Stomach smooth muscle (tissue), 2 donors: Measurements from ENCODE around the gene LAMTOR4.
"Not testable (repeated sequence)": the region's sequence is repeated elsewhere in the genome, so short reads cannot be mapped to it uniquely, and the experiment has no call there.

ENCODE experiments used
- H3K27ac ChIP-seq: one replicate; pipeline ENCODE4 v1.7.0; 2013; ENCODE audit warnings: mild to moderate bottlenecking, low read length, inconsistent platforms
- H3K27me3 ChIP-seq, 2 donors: one replicate each; pipeline ENCODE4 v1.7.0; 2013; ENCODE audit warnings: low read length in 2 of 2; ENCODE audit not compliant: insufficient read depth in 2 of 2, control insufficient read depth in 1 of 2
- H3K36me3 ChIP-seq, 2 donors: one replicate each; pipeline ENCODE4 v1.7.0; 2013; ENCODE audit warnings: low read length in 2 of 2; ENCODE audit not compliant: control insufficient read depth in 2 of 2, insufficient read depth in 2 of 2
- H3K4me1 ChIP-seq: one replicate; pipeline ENCODE4 v1.7.0; 2013; ENCODE audit warnings: low read length; ENCODE audit not compliant: control insufficient read depth, insufficient read depth
- H3K4me3 ChIP-seq, 2 donors: one replicate each; pipeline ENCODE4 v1.7.0; 2013; ENCODE audit warnings: low read length in 2 of 2
- H3K9ac ChIP-seq, 2 donors: one replicate each; pipeline ENCODE4 v1.7.0; 2013; ENCODE audit warnings: low read length in 2 of 2, mild to moderate bottlenecking in 1 of 2
- H3K9me3 ChIP-seq, 2 donors: one replicate each; pipeline ENCODE4 v1.7.0; 2013; ENCODE audit warnings: low read length in 2 of 2; ENCODE audit not compliant: control insufficient read depth in 2 of 2
- donor health status: healthy.
- donor health status: Pancreatic carcinoma.

LAMTOR4 gene

GRCh38 chr7:100175296-100175935 is 26.7 kb downstream of the LAMTOR4 start:
- Histone ChIP-seq H3K27ac (no peak overlapping the region), H3K4me1 (peaks cover 17% of the 10 kb centered on the region), H3K27me3 (peaks cover 4 to 16% of the 10 kb centered on the region in 2 donors), H3K36me3 (no peaks in the 10 kb centered on the region), H3K4me3 (no peak overlapping the region), H3K9ac (no peak overlapping the region), H3K9me3 (no peaks in the 10 kb centered on the region)

DNA sequence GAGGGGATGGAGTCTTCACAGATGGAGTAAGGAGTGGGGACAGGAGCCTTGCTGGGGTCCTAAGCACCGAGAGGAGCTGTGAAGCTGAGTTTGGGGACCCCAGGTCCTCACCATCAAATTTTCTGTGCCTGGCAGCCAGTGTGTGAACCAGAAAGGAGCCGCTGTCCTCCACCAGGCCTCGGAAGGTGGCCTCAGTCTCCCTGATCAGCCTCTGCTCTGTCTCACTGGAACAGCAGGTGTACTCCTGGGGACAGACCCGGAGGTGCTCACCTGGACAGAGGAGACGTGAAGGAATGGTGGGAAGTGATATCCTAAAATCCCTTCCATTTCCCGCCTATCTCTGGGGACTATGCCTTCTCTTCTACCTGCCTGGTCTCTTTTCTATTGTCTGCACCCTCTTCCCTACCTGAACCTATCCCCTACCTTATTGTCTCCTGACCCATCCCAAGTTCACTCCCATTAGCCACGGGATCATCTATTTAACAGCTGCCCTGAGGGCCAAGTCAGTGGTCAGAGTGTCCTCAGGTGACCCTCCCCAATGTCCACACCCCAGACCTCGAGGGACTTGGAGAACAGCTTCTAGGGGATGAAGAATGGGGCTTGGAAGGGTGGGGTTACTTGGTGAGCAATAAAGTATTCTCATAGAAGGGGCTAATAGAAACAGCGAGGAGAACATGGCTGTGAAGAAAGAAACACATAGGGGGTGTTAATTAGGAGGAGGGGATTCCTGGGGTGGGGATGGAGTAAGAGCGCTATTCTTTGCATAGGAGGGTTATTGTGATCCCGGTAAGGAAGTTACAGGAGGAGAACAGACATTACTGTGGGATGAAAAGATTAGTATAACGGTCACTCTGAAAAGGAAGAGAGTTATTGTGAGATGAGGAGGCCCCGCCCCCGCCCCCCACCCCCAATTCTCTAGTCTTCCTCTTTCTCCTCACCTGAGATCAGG is 27.7 kb downstream of the LAMTOR4 start:
- H3K9ac ChIP-seq: peak overlapping the region in 1 of 2 donors; percentile 33
- H3K4me3 ChIP-seq: peak overlapping the region; percentile 63 to 73
- H3K27ac ChIP-seq: no peak overlapping the region
- no peaks in the 10 kb centered on the region for H3K36me3 ChIP-seq
- peaks cover 12% of the 10 kb centered on the region for H3K4me1 ChIP-seq
- H3K27me3 ChIP-seq: peaks cover 2 to 8% of the 10 kb centered on the region in 2 donors
- no peaks in the 10 kb centered on the region for H3K9me3 ChIP-seq

DNA sequence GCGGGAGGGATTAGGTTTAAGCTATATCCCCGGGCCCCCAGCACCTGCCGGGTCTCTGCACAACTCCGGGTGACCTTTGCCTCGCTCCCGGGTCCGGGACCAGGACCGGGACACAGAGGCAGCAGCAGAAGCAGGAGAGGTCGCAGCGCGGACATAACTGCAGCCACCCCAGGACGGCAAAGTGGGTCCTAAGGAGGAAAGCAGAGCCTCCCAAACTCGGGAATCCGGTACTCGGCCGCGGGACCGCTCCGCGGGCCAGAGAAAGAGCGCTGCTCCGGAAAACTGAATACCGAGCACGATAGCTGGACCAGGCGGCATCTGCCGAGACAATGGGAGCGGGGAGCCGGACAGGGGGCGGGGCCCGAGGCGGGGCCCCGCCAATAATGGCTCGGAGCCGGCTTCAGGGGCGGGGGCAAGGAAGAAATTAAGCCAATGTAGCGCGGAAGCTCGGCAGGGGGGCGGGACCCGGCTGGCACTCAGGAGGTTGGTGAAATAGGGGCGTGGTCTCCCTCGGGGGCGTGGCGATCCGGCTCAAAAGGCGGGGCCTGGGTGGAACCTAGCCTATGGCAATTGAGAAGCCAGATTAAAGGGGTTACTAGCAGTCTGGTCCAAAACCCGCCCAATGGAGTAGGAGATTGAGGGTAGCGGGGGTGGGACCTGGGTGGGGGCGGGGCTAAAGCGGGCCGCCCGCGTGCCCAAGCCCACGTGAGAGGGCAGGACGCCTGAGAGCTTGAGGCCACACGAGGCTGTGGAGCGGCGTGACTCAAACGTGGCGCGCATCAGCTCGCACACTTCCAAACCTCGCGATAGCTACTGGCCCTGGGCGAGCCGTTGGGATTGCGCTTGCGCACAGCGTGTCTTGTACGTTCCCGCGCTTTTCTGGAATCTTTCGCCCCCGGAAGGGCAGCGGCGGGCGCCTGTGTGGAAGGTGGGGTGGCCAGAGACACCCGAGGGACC is 28.6 kb downstream of the LAMTOR4 start, which contains the start of the genes GPC2 and STAG3:
Gene GPC2, minus strand, starts transcription at position 337 of the 957 bp plus-strand sequence. Its CDS starts 182 bp downstream, at position 155.
Gene STAG3, plus strand, starts transcription at position 874 of the 957 bp plus-strand sequence. CDS start 2,639 bp downstream, outside the sequence.
- H3K4me1 ChIP-seq: peaks cover 8% of the 10 kb centered on the region
- H3K27me3 ChIP-seq: no peaks in the 10 kb centered on the region
- H3K27ac ChIP-seq: no peak within 1 kb of the TSS
- peak within 1 kb of the TSS; percentile 63 to 73 for H3K4me3 ChIP-seq
- H3K36me3 ChIP-seq: no peaks in the 10 kb centered on the region
- H3K9ac ChIP-seq: peak within 1 kb of the TSS; percentile 33 to 42
- H3K9me3 ChIP-seq: no peaks in the 10 kb centered on the region

GRCh38 chr7:100180084-100180483 is 31.4 kb downstream of the LAMTOR4 start:
- H3K9me3 ChIP-seq, H3K36me3 ChIP-seq, H3K4me3 ChIP-seq, H3K27me3 ChIP-seq, H3K9ac ChIP-seq, H3K4me1 ChIP-seq, H3K27ac ChIP-seq: not testable (repeated sequence)

GRCh38 chr7:100182616-100183015 is 33.9 kb downstream of the LAMTOR4 start:
- not testable (repeated sequence) for H3K4me1 ChIP-seq, H3K27ac ChIP-seq, H3K9ac ChIP-seq, H3K36me3 ChIP-seq, H3K9me3 ChIP-seq, H3K27me3 ChIP-seq, H3K4me3 ChIP-seq

DNA sequence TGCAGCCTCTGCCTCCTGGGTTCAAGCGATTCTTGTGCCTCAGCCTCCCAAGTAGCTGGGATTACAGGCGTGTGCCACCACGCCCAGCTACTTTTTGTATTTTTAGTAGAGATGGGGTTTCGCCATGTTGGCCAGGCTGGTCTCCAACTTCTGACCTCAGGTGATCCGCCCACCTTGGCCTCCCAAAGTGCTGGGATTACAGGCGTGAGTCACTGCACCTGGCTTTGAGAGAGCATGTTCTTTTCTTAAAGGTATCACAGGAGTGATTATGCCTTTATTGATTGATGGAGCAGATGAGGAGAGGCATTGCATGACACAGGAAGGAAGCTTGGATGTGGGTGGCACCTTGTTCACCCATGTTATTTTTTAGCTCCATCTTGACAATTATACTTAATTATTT is 34.4 kb downstream of the LAMTOR4 start:
- H3K36me3 ChIP-seq, H3K9me3 ChIP-seq, H3K4me1 ChIP-seq, H3K27ac ChIP-seq, H3K4me3 ChIP-seq, H3K27me3 ChIP-seq, H3K9ac ChIP-seq: not testable (repeated sequence)

GRCh38 chr7:100185726-100186125 is 37.0 kb downstream of the LAMTOR4 start:
- H3K27ac ChIP-seq: no peak overlapping the region
- H3K9ac ChIP-seq: no peak overlapping the region
- no peaks in the 10 kb centered on the region for H3K9me3 ChIP-seq
- H3K27me3 ChIP-seq: no peaks in the 10 kb centered on the region
- H3K4me3 ChIP-seq: no peak overlapping the region
- no peaks in the 10 kb centered on the region for H3K4me1 ChIP-seq
- no peaks in the 10 kb centered on the region for H3K36me3 ChIP-seq

DNA sequence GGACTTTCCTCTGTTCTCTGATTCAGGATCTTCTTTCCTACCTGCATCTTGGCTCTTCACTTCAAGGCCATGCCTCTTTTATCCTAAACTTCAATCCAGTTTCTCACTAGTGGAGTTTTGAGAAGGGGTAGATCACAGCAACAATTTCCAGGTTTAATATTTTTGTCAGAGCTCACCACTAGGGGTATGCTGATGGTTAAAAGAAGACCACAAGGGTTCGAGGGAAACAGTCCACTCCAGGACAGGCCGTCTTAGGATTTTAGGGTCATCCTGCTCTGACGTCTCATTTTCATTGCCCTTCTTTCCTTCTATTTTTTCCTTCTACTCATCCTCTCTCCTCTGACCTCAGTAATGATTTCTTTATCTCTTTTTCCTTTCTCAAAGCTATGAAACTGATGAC is 40.3 kb downstream of the LAMTOR4 start:
- Histone ChIP-seq H3K27me3 (no peaks in the 10 kb centered on the region), H3K27ac (no peak overlapping the region), H3K9me3 (no peaks in the 10 kb centered on the region), H3K9ac (no peak overlapping the region), H3K36me3 (no peaks in the 10 kb centered on the region), H3K4me3 (no peak overlapping the region), H3K4me1 (no peaks in the 10 kb centered on the region)

DNA sequence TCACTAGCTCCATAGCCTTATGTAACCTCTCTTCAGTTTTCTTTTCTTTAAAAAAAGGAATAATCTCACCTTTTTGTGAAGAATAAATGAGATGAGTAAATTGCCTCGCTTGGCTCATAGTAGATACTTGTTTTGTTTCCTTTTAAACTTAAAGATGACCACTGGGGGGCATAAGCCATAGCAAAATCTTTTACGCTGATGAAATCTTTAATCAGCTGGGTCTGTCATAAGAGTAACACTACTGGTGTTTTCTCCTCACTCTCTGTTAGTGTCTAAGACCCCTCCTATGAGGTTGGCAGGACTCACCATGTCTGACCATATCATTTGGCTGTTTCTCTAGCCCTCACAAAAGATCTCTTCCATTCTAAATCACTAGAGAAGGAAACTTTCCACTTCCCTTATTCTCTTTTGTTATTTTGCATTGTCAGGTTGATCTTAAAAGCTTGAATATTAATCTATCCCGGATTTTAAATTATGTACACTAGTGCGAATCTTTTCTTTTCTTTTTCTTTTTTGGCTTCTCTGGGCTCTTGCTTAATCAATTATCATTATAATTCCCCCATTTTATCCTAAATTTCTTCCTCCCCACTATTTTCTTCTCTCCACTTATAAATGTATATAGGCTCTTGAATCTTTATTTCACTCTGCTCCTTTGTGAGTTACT is 41.5 kb downstream of the LAMTOR4 start:
- Histone ChIP-seq H3K36me3 (no peaks in the 10 kb centered on the region), H3K27me3 (no peaks in the 10 kb centered on the region), H3K4me3 (no peak overlapping the region), H3K27ac (no peak overlapping the region), H3K9me3 (no peaks in the 10 kb centered on the region), H3K9ac (no peak overlapping the region), H3K4me1 (no peaks in the 10 kb centered on the region)

GRCh38 chr7:100191775-100192174 is 43.1 kb downstream of the LAMTOR4 start:
- Histone ChIP-seq H3K9me3 (no peaks in the 10 kb centered on the region), H3K9ac (no peak overlapping the region), H3K27me3 (no peaks in the 10 kb centered on the region), H3K4me1 (no peaks in the 10 kb centered on the region), H3K36me3 (no peaks in the 10 kb centered on the region), H3K4me3 (no peak overlapping the region), H3K27ac (no peak overlapping the region)
